Stimulated activated CD4-positive, alpha-beta T cell treated with anti-CD3 and anti-CD28 coated beads, Interleukin-2, amount 100 ng/mL, for 48 hours (primary cell): ENCODE results near the gene TMEM171.

Source experiments
- DNase-seq, 2 donors: peaks; one replicate each; pipeline ENCODE4 v3.0.0-alpha.2; 2020

The TMEM171 gene

GRCh38 chr5:73152411-73153388, 32.3 kb downstream of the TMEM171 start:
- DNase-seq, result no peak

- no peak for DNase-seq
Observed at GRCh38 chr5:73153513-73153912, 33.1 kb downstream of the TMEM171 start.

- no peak for DNase-seq
Observed at GRCh38 chr5:73154208-73155006, 34.0 kb downstream of the TMEM171 start.

GRCh38 chr5:73155271-73156222, 35.2 kb downstream of the TMEM171 start:
- no peak for DNase-seq

GRCh38 chr5:73157414-73158303, 37.3 kb downstream of the TMEM171 start:
- DNase-seq, result no peak

GRCh38 chr5:73158313-73158712, 37.9 kb downstream of the TMEM171 start:
- DNase-seq, result no peak

GRCh38 chr5:73160239-73160671, 39.9 kb downstream of the TMEM171 start:
- DNase-seq, result peak; percentile 54 to 66

GRCh38 chr5:73170522-73170921, 50.1 kb downstream of the TMEM171 start:
- DNase-seq, result peak; percentile 6 to 17

GRCh38 chr5:73171495-73171894, 51.1 kb downstream of the TMEM171 start:
- no peak for DNase-seq

- no peak for DNase-seq
Observed at GRCh38 chr5:73172951-73173350, 52.6 kb downstream of the TMEM171 start, which contains the start of gene TMEM174. Gene TMEM174, plus strand, starts transcription at chr5:73173193. Its CDS starts 51 bp downstream, at chr5:73173244.

- DNase-seq, result no peak
Observed at GRCh38 chr5:73174100-73174815, 53.9 kb downstream of the TMEM171 start.

- no peak for DNase-seq
Observed at GRCh38 chr5:73176250-73176649, 55.9 kb downstream of the TMEM171 start.

- no peak for DNase-seq
Observed at GRCh38 chr5:73178265-73178664, 57.9 kb downstream of the TMEM171 start.

- no peak for DNase-seq
Observed at GRCh38 chr5:73179730-73180129, 59.4 kb downstream of the TMEM171 start.

- DNase-seq, result no peak
Observed at GRCh38 chr5:73180566-73180965, 60.2 kb downstream of the TMEM171 start.
